GM18507 (cell line): ENCODE measurements around the gene FOXA3.

Source experiments
- DNase-seq: peaks from one replicate; pipeline ENCODE4 v3.0.0; 2011; ENCODE audit warnings: low read depth; ENCODE audit not compliant: insufficient read length; ENCODE audit errors: extremely low spot score
- FAIRE-seq: peaks from 2 replicates; lab custom pipeline; 2011; peaks lifted over from hg19 to GRCh38; lab: Jason Lieb, UNC

Gene FOXA3

DNA sequence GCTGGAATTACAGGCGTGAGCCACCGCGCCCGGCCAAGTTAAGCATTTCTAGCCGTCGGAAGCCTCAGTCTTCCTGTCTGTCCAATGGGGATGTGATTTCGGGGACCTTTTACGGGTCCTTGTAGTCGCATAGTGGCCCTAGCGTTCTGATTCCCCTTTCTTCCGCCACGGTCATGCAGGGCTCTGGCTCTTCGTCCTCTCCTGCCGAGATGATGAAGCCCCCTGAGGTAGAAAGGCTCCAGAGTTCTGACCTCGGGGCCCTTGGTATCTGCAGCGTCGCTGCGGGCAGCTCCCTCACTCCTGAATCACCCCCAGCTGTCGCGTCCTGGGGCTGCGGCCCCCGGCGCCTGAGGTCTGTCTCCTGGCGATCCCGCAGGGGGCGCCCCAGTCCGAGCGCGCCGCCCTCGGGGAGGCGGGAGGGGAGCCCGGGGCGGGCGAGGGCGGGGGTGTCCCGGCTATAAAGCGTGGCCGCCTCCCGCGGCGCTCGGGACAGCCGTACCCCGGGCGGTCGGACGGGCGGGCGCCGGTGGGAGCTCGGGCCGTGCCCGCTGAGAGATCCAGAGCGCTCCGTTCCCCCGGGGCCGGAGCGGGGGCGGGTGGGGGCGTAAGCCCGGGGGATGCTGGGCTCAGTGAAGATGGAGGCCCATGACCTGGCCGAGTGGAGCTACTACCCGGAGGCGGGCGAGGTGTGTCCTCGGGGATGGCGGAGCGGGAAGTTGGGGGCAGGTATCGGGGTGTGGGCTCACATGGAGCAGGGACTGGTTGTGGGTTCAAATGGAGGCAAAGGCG, at the start of gene FOXA3:
Gene FOXA3 (plus strand): TSS at position 487 of the 789 bp plus-strand sequence. CDS start 131 bp downstream, at position 618.
- DNase-seq: peak; percentile 64

DNA sequence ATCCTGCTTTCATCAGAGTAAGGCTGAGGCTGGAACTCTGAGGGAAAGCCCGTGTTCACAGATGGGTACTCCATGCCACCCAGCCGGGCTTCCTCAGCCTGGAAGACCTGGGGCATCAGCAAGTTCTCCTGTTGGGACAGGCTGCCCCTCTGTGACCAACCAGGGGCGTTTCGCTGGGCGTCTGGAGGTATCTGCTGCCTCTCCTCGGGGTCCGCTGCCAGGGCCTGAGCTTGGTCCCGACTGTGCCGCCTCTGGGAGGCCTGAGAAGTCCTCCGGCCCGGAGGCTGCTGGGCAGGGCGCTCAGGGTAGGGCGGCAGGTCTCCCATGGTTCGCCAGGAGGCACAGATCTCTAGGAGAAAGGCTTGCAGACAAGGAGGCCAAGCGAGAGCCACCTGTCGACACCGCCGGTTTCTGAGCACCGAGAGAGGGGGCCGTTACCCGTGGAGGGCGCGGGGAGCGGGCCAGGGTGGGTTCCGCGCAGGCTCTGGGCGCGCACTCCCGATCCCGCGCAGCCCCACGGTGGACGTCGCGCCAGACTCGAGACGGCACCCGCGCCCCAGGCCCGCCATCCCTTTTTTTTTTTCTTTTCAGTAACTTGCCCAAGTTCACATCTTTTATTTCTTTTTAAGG, 49.2 kb upstream of the FOXA3 start, which contains the start of gene RSPH6A:
Gene RSPH6A (minus strand): TSS at position 458 of the 630 bp plus-strand sequence. CDS start 132 bp downstream, at position 326.
- FAIRE-seq (no peak), DNase-seq (no peak)

More for the DNA sequence above, at the start of gene FOXA3:
- no peak for FAIRE-seq

DNA sequence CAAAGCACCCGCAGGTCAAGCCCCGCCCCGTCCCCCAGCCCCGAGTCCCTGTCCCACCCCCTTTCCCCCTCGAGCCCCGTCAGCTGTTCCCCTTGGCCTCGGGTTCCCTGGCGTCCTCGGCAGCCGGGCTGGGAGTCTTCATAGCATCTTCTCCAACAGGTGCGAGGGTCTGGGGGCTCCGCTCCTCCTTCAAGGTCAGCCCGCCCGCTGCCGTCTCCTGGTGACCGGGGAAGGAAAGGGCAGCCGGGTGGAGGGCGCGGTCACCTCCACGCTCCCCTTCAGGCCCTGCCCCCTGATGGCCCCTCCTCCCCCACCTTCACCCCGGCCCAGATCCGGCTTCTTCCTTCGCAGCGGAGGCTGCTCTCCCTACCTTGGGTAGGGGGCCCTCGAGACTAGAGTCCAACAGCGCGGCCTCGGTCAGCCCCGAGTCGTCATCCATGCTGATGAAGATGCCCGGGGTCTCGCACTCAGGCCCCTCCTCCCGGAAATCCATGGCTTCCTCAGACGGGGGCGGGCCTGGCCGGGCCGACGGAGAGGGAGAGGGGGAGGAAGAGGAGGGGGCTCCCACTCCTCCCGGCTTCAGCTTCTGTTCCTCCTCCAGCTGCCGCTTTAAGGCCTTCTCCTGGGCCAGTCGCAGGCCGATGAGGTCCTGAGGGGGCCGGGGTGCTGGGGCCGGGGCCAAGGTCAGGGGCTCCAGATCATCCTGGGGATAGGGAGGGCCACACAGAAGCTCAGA, 48.5 kb upstream of the FOXA3 start:
- FAIRE-seq (no peak), DNase-seq (no peak)

DNA sequence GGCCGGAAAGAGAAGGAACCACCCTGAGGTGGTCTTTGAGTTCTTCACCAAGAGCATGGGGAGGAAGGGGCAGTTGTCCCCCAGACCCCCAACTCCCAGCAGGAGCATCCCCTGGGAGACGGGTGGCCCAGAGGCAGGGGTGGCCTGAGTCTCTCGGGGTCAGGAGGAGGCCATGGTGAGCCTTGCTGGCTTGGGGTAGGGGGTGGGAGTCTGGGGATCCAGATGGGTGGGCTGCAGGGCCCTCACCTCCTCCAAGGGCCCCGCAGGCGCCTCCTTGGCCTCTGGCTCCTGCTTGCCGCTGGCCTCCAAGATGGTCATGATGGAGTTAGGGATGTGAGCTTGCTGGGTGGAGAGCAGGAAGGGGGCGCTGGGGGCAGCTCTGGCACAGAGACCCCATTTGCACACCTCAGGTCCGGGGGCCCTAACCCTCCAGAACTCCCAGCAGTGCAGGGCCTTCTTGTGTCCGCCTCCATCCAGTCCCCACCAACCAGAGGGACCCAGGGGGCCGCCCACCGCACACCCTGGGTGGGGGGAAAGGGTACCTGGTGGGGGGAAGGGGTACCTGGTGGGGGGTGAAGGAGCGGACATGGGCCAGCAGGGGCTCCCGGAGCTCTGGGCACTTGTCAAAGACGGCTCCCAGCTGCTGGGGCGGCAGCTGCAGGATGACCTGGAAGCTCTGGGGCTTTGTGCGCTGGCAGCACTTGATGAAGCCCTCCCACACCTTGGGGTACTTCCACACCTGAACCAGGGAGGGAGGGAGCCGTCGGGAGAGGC, 47.7 kb upstream of the FOXA3 start:
- DNase-seq: no peak
- no peak for FAIRE-seq

DNA sequence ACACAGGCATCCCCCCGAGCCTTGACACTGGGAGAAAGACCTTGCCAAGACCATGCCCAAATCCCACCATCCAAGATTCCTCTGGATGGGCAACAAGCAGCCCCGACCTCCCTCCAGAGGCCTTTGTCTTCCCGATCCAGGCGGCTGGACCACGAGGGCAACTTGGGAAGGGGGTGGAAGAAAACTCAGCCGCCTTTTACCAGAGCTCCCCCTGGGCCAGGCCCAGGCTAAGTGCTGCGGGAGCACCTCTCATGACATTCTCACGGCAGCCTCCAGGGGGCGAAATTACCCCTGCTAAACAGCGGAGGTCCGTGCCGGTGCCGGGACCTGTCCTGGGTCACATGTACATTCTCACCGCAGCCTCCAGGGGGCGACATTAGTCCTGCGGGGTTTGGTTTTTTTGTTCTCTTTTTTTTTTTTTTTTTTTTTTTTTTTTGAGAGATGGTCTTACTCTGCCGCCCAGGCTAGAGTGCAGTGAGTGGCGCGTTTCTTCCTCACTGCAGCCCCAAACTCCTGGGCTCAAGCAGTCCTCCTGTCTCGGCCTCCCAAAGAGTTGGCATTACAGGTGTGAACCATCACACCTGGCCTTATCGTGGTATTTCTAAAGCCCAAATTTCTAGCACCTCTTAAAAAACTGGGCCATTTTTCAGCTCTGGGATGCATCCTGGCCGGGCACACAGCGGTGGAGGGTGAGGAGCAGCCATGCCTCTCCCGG, 47.0 kb upstream of the FOXA3 start:
- FAIRE-seq: peak; percentile 96

DNA sequence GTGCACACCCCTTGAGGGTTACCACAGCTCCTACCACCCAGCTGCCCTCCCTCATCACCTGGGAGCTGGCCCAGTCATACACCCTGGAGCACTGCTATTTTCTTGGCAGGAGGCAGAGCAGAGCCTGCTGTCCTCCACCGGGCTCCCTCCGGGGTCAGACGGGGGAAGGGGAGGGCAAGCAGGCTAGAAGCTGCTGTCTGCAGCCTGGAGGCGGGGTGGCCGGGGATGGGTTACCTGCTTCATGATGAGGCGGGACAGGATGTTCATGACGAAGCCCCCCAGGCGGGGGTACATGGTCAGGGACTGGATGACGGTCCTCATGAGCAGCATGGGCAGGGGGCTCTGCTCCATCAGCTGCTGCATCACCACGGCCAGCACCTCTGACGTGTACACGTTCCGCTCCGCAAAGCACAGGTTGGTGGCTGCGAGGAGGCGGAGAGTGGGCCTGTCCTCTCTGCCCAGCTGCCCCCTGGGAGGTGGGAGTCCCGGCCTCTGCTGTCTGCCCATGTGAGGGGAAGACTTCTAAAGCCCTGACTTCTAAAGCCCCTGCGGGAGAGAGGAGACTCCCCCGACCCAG, 46.3 kb upstream of the FOXA3 start:
- DNase-seq (no peak), FAIRE-seq (no peak)

More for the DNA sequence above, 47.0 kb upstream of the FOXA3 start:
- DNase-seq: peak; percentile 99

DNA sequence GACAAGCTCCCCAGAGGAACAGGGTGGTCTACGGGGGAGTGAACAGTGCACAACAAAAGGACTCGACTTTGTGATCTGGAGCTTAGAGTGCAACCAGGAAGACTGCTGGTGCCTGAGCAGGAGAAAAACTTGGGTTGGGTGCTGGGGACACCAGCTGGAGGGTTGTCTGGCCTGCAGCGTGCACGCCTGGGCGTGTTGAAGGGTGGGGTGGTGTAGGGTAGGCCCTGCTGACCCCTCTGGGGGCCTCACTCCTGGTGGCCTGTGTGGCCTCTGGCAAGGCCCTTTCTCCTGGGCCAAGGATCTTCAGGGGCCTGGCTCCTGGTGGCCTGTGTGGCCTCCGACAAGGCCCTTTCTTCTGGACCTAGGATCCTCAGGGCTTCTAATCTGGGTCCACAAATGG, 44.4 kb upstream of the FOXA3 start:
- no peak for FAIRE-seq
- no peak for DNase-seq

DNA sequence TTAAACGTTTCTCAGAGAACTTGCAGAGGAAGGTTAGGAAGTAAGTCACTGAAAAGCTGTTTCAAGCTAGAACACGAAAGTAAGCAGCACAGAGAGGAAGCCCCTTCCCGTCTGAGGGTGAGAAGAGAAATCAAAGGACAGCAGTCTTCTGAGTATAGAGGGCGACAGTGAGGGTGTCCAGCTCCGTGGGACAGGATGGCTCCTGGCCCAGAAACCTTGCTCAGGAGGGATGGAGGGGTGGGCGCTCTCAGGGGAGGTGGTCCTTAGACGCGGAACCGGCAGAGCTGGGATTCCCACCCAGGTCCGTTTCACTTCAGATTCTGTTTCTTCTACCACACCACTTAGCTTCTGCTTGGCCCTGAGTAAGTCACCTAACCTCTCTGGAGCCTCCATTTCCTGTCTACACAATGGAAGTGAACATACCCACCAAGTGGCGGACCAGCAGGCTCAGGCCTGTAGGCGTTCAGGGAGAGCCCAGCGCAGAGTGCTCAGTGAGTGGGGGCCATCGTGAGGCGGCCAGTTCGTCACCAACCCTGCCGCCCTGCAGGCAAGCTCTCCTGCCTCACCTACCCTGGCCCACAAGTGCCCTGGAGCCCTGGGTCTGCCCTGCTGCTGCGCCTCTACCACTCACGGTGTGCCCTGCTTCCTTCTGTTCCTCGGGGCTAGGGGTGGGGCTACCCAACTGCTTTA, 43.6 kb upstream of the FOXA3 start:
- DNase-seq (no peak), FAIRE-seq (no peak)

DNA sequence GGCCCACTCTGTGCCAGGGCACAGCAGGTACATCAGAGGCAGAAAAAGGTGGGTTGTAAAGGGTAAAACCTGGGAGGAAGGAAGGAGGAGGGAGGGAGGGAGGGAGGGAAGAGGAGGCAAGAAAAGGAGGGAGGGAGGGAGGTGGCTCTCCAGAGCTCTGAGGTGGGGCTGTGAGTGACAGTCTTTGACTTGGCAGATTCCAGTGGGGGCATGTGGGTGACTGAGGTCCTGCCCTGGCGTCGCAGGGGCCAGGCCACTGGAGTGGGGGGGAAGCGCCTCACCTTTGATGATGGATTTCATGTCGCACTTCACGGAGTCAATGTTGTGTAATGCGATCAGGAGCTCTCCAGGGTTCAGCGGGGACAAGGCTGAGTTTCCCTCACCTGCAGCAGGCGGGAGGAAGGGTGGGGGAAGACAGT, 43.0 kb upstream of the FOXA3 start:
- no peak for FAIRE-seq
- no peak for DNase-seq

DNA sequence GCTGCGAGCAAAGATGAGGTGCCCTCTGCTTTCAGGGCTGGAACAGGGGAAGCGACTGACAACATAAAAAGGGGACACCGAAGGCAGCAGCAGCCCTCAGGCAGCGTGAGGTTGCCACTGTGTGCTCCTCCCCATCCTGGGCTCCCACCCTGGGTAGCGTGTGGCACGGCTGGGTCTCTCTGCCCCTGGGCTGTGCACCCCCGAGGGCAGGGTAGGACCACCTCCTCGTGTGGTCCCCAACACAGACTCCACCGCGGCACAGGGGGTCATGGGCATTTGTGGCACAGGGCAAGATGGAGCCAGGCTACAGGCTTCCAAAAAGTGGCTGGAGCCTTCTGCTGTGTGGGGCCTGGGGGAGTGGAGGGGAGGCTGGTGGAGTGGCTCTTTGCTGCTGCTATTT, 42.6 kb upstream of the FOXA3 start:
- FAIRE-seq (no peak), DNase-seq (no peak)

DNA sequence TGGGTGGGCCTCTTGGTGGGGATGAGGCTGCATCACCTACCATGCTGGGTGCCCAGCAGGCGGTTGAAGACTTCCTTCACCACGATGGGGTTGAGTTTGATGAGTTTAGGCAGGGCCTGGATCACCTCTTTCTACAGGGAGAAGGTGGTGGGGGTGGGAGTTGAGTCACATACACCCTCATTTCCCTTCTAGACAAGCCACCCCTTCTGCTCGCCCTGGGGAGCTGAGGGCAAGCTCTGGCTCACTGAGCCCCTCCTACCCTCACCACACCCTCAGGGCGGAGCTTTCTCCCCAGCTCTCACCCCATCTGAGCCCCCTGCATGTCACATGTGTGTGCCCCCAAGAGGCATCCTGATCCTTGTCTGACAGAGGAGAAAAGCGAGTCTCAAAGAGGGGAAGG, 41.4 kb upstream of the FOXA3 start:
- FAIRE-seq: no peak

DNA sequence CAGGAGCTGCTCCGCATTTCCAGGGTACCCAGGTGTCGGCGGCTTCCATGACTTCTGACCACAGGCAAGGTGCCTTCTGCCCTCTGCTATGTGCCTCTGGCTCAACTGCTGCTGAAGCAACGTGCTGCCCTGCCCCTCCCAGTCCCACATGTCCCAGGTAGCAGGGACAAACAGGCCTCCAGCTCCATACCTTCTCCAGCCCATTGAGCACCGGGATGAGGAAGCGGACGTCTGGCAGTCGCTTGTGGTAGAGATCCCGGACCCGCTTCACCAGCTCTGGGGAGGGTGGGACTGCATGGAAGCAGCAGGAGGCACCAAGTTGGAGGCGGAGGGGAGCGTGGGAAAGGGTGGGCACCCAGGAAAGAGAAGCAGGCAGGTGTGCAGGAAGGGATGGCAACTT, 40.9 kb upstream of the FOXA3 start:
- no peak for DNase-seq
- no peak for FAIRE-seq

More for the DNA sequence above, 41.4 kb upstream of the FOXA3 start:
- DNase-seq: no peak

DNA sequence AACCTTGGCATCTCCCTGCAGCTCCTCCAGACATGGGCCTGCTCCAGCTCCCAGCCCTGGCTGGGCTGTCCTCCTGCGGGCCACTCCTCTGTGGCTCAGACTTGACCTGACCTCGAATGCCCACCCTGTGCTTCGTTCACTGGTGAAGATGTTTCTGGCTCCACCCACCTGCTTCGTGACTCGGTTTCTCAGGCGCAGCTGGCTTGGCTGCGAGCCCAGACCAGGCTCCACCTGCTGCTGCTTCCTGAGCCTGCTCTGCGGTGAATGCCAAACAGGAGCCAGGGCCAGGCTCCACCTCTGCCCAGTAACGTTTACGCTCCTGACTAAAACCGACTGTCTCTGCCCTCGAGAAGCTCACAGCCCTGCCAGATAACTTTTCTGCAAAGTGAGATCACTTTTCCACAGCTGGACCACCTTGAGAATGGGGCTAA, 40.1 kb upstream of the FOXA3 start:
- DNase-seq (no peak), FAIRE-seq (no peak)

DNA sequence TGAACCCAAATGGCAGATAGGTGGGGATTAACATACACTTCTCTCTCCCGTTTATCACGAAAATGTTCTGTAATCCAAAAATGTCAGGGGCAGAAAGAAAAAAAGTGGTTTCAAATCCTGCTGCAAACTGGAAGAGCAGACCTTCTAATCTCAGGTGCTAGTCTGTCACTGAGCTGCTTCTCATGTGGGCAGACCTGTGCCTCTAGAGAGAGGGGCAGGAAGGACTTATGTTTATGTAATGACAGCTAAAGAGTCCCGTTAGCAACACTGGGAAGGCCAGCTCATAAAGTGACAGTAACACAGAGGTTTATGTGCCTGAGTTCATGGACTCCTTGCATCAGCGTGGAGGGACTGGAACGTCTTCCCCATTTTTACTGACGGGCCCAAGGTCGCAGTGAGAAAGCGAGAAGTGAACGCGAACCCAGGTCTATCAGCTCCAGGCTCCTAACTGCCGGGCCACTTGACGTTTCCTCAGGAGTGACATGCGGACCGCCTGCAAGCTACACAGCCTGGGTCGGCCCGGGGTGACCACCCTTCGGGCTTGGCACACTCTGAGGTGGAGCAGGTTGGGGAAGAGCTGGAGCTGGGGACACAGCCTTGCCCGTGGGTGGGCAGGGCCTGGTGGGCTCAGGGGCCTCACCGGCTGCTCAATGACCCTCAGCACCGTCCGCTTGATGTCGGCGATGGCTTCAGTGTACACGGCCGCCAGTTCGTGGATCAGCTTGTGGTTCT, 39.4 kb upstream of the FOXA3 start:
- DNase-seq: no peak
- FAIRE-seq: no peak

DNA sequence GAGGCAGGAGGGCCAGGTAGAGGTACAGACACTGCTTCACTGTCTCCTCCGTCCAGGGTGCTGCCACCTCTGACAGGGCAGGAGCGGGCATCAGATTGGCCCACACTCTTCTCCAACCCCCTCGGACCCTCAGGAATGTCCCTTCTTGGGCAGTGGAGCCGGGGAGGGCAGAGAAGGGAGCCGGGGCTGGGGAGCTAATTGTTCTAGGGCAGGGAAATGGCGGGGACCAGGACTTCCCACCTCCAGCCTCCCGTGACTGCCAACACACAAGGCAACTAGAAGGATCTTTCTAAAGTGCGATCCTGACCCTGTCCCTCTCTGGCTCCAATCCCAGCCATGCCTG, 38.9 kb upstream of the FOXA3 start:
- no peak for FAIRE-seq

DNA sequence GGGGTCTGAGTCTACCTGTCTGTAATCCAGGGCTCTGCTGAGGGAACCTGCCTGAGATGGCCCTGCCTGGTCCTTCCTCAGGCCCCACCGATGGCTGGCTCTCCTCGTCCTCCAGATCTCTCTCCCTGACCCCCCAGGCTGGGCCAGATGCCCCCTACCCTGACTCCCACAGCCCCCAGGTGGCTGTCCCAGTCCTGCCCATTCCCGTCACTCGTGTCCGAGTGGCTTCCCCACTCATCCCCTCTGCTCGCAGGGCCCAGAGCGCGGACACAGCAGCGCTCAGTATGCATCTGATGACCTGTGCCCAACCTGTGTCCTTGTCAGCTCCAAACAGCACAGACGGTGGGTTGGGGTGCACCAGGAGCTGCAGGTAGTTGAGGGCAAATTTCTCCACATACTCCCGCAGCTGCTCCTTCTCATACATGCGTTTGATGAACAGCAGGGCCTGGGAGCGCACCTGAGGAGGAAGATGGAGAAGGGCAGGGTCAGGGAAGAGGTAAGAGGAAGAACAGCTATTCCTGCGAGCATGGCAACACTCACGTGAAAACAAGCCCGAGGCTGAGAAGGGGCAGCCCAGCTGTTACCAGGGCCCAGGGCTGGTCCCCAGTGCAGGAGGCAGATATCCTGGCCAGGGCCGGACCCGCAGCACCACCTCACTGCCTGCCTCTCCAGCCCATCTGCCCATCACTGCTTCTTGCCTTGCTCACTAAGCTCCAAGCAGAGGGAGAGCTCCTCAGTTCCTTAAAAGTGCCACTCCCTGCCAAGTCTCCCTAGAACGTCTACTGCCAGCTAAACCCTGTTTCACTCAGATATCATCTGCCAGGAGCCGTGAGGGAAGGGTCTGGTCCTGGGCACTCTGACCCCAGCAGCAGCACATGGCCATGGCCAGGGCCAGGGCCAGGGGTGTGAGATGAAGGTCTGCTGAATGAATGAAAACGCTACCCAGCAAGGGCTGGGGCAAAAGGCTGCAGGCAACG, 37.9 kb upstream of the FOXA3 start:
- no peak for DNase-seq
- no peak for FAIRE-seq

More for the DNA sequence above, 38.9 kb upstream of the FOXA3 start:
- DNase-seq: no peak
